HG03342 (cell line): ENCODE results near the gene ZDHHC22.
A peak's percentile ranks its signal among the peaks of the same experiment; 100 is the strongest.

Source experiments
- ATAC-seq: cut with Tn5 transposase; IDR thresholded peaks from one replicate; pipeline ENCODE4 v1.9.1; 2021; ENCODE audit warnings: mild to moderate bottlenecking, moderate library complexity; ENCODE audit not compliant: unreplicated experiment

Gene ZDHHC22

GRCh38 chr14:77106666-77107065 lies 34.9 kb downstream of the ZDHHC22 start:
- no peak for ATAC-seq

- ATAC-seq, result no peak
Measured at GRCh38 chr14:77105145-77105939, 36.2 kb downstream of the ZDHHC22 start.

GRCh38 chr14:77104393-77104792 lies 37.2 kb downstream of the ZDHHC22 start:
- ATAC-seq, result no peak

GRCh38 chr14:77103951-77104350 lies 37.6 kb downstream of the ZDHHC22 start:
- ATAC-seq, result no peak

- no peak for ATAC-seq
Measured at GRCh38 chr14:77103475-77103874, 38.1 kb downstream of the ZDHHC22 start.

- no peak for ATAC-seq
Measured at GRCh38 chr14:77102154-77102553, 39.4 kb downstream of the ZDHHC22 start.

- ATAC-seq, result no peak
Measured at GRCh38 chr14:77100961-77101360, 40.6 kb downstream of the ZDHHC22 start.

GRCh38 chr14:77099425-77100167 lies 42.0 kb downstream of the ZDHHC22 start:
- ATAC-seq, result no peak

GRCh38 chr14:77098529-77099353 lies 42.9 kb downstream of the ZDHHC22 start:
- no peak for ATAC-seq

GRCh38 chr14:77097700-77098528 lies 43.7 kb downstream of the ZDHHC22 start, which contains the start of gene CIPC:
Gene CIPC, plus strand, starts transcription at chr14:77098258. Its CDS starts 7,451 bp downstream, at chr14:77105709.
- peak; percentile 89 for ATAC-seq

- ATAC-seq, result no peak
Measured at GRCh38 chr14:77097006-77097699, 44.4 kb downstream of the ZDHHC22 start.

- ATAC-seq, result no peak
Measured at GRCh38 chr14:77094672-77095284, 46.8 kb downstream of the ZDHHC22 start.

- no peak for ATAC-seq
Measured at GRCh38 chr14:77092676-77093075, 48.9 kb downstream of the ZDHHC22 start.

GRCh38 chr14:77091518-77091917 lies 50.1 kb downstream of the ZDHHC22 start:
- no peak for ATAC-seq

- no peak for ATAC-seq
Measured at GRCh38 chr14:77088645-77089044, 52.9 kb downstream of the ZDHHC22 start.

- no peak for ATAC-seq
Measured at GRCh38 chr14:77088219-77088618, 53.4 kb downstream of the ZDHHC22 start.

- ATAC-seq, result no peak
Measured at GRCh38 chr14:77087631-77088030, 54.0 kb downstream of the ZDHHC22 start.

- ATAC-seq, result no peak
Measured at GRCh38 chr14:77086951-77087350, 54.6 kb downstream of the ZDHHC22 start.

- ATAC-seq, result peak; percentile 64
Measured at GRCh38 chr14:77086017-77086727, 55.4 kb downstream of the ZDHHC22 start.
